Thyroid gland (tissue), 4 donors: Measurements from ENCODE around the gene RNF213.
"Not testable (repeated sequence)": the region's sequence is repeated elsewhere in the genome, so short reads cannot be mapped to it uniquely, and the experiment has no call there.

ENCODE experiments used
- CTCF ChIP-seq, 6 experiments: fragments of 200-600 bp in 3 of 6; fragments of 450-650 bp in 3 of 6; sonication (generic) in 3 of 6; IDR thresholded peaks; one replicate each; pipeline ENCODE4 v1.5.1; 2016 to 2019; ENCODE audit warnings: antibody characterized with exemption in 6 of 6, mild to moderate bottlenecking in 2 of 6, inconsistent platforms in 1 of 6, moderate library complexity in 1 of 6
- POLR2A ChIP-seq, 2 donors: fragments of 450-650 bp; IDR thresholded peaks; one replicate each; pipeline ENCODE4 v1.6.1; 2017; ENCODE audit warnings: antibody characterized with exemption in 2 of 2, mild to moderate bottlenecking in 2 of 2, moderate library complexity in 1 of 2

DNA sequence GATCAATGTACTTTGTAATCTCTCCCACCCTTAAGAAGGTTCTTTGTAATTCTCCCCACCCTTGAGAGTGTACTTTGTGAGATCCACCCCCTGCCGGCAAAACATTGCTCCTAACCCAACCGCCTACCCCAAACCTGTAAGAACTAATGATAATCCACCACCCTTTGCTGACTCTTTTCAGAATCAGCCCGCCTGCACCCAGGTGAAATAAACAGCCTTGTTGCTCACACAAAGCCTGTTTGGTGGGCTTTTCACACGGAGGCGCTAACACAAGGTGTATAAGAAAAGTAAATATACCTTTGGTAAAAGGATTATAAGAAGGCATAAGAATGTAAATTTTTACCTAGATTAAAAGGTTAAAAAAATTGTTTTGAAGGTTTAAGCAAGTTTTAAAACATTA is 147.3 kb downstream of the RNF213 start:
- TF ChIP-seq CTCF, POLR2A (IDR thresholded peaks at IDR 0.05): not testable (repeated sequence)
